NCI-H2107 treated with DMSO at 0.1 percent for 48 hours (cell line): ENCODE results near the gene GAL.

Source experiments
- DNase-seq: peaks from one replicate; lab custom pipeline; 2025; ENCODE audit not compliant: unreplicated experiment; lab: John Stamatoyannopoulos, UW

The GAL gene

DNA sequence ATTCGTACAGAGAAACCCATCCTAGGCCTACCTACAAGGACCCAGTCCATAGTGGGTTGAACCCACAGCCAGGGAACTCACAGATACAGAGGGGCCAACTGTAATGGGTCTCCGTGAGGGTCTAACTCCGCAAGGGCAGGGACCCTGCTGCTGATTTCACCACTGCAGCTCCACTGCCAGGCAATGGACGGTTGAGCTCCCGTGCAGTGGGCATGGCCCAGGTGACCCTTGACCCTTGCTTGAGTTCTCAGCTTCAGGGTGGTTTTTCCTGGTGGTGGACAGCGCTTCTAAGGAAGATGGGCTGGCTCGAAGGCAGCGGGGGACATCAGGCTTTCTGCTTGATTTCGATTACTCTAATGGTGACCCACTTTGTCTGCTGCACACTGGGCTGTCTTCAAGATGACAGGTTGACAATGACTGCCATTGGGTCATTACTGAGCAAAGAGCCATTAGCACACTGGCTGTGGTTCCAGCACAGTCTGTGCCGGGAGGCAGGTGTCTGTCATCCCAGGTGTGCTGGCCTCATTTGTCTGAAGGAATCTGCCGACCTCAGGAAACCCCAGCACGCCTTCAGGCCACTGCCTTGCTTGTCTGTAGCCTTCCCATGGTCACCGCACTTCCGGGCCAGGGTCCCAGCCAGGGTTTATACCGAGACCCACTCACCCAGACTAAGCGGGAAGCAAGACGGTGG, 3.7 kb upstream of the GAL start:
- no peak for DNase-seq

DNA sequence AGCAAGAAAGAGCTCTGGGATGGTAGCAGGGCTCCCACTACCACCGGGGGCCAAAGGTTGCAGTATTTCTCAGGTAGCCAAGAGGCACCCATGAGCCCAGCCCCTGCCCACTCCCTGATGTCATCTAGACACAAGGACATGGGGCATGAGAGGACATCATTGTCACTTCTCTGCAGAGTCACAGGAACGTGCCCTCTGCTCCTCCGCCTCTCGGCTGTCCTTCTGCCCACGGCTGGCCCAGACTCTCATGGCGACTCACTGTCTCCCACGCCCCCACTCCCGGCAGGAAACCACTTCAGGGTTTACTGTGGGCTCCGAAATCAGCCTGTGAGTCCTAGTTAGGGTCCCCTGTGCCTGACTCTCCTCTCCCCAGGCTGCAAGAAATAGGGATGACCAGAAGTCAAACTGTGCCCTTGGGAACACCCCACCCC, 1.8 kb upstream of the GAL start:
- no peak for DNase-seq

DNA sequence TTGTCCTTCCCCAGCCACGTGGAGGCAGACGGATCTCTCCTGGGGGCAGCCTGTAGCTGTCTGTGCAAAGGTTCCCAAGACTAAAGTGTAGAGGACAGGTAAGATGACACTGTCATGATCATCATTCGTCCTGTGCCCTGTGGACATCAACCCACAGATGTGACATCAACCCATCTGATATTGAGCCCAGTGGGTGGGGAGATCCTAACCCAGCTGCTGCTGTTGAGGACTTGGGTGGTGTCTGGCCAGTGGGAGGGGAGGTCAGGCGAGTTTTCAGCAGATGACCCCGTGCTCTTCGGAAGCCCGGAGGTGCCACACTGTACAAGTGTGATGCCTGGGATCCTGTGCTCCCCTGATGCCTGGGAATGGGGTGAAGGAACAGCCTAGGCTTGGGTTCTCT, 1.2 kb upstream of the GAL start:
- DNase-seq = no peak

DNA sequence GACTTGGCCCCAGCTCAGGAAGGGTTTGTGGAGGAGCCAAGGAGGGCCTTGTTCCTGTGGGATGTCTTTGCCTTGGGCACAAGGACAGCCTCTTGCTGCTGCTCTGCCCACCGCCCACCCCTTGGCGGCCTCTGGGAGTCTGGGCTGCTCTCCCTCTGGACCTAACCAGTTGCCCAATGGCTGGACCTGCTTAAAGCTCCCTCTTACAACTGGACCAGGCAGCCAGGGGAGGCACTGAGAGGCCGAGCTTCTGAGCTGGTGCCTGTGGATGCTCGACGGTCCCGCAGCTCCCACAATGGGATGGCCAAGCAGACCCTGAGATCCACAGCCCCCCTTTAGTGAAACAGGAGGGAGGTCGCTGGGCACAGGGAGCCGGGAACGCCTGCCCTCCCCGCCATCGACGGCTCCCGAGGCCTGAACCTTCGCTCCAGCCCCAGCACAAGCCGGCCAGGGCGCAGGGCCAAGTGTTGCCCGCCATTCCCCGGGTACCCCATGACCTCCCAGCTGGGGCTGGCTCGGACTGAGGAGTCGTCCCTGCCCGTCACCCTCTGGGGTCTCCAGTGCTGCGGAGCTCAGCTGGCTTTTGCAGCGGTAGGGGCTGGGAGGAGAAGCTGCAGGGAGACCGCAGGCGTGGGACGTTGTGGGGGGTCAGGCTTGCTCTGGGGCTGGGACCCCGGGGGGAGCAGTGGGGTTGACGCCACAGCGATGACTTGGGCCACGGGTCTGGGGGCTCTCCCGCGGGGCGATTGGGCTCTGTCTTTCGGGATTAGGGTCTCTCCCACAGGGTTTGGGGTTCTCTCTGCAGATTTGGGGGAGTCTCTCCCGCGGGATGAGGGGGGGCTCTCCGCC, 584 bp upstream of the GAL start:
- no peak for DNase-seq

DNA sequence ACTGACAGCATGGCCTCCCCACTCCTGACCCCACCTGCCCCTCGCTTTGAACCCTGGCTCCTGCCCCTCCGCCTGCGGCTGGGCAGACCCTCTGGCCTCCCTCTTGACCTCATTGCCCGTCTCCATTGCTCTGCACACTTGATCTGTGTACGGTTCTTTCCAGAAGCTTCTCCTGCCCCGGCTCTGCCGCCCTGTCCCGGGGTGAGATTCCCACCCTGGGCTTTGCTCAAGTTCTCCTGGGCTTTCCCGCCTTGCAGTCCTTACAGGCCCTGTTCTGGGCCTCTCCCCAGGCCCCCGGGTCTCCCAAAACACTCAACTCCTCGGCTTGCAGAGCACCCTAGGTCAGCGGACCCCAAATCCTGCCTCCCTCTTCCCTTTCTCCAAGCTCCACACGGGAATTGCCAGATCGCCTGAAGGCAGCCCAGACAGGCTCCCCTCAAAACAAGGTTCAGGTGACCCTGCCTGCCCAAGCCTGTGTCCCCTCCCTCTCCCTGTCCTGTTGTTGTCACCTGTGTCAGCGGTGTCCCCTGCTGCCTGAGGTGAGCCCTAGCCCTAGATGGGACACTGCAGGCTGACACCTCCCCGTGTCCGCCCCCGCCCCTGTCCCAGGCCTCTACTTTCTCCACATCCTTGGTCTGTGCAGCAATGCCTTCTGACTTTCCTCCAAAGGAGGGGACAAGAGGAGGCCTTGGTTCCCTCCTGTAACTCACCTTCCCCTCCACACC, 1.5 kb downstream of the GAL start:
- no peak for DNase-seq

DNA sequence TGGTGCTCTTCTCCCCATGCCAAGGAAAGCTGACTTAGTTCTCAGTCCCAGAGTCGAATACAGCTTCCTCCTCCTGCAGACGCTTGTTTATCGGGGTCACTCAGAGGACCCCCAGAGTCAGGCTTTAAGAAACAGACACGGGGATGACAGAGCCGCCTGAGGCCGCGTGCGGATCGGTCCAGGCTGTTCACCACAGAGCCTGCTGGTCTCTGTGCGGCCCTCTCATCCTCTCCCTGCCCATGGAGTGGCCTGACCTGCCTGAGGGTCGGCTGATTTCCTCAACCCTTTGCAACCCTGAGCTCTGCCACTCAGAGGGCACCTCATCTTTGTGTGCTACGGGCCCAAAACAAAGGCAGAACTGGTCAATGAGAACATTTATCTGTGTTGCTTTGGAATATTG, 2.1 kb downstream of the GAL start:
- DNase-seq = no peak

DNA sequence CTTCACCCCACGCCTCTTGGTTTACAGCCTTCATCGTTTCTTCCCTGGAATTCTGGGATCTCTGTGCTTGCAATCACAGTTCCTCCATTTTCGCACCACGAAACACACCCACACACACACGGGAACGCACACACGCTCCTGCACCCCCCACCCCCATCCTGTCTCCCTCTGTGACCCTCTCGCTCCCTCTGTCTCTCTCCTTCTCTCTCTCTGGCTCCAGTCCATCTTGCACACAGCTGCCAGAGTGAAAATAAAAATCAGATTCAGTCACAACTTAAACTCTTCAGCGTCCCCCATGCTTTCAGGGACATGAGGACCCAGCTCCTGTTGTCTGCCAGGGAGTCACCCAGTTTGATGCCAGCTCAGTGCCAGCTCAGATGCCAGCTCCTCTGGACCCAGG, 3.0 kb downstream of the GAL start:
- DNase-seq = no peak

DNA sequence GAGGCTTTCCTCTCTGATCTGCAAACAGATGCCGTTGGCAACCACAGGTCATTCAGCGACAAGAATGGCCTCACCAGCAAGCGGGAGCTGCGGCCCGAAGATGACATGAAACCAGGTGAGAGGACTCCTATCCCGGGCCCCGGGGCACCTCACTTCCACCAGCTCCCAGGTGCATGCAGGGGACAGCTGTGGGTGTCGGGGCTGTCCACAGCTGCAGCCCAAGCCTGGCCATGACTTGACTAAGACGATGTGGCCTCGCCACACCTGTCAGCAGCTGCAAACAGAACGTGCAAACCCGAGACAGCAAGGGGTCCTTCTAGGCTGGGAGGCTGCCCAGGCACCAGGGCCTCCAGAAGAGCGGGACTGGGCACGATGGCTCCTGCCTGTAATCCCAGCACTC, 3.6 kb downstream of the GAL start:
- no peak for DNase-seq

DNA sequence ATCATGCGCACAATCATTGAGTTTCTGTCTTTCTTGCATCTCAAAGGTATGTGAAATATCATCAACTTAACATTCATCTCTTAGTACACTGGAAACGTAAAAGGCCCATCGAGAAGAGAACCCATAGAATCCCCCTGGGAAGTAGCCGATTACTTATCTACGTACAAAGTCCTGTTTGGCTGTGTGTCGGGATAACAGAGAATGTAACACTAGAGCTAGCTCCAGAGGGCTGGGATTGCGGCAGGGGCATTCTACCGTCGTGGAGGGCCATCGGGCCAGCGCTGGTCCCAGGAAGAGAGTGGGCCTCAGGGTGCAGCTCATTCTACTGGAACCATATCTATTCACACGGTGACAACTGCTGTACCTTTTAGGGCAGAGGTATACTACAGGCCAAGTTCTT, 4.5 kb downstream of the GAL start:
- no peak for DNase-seq

DNA sequence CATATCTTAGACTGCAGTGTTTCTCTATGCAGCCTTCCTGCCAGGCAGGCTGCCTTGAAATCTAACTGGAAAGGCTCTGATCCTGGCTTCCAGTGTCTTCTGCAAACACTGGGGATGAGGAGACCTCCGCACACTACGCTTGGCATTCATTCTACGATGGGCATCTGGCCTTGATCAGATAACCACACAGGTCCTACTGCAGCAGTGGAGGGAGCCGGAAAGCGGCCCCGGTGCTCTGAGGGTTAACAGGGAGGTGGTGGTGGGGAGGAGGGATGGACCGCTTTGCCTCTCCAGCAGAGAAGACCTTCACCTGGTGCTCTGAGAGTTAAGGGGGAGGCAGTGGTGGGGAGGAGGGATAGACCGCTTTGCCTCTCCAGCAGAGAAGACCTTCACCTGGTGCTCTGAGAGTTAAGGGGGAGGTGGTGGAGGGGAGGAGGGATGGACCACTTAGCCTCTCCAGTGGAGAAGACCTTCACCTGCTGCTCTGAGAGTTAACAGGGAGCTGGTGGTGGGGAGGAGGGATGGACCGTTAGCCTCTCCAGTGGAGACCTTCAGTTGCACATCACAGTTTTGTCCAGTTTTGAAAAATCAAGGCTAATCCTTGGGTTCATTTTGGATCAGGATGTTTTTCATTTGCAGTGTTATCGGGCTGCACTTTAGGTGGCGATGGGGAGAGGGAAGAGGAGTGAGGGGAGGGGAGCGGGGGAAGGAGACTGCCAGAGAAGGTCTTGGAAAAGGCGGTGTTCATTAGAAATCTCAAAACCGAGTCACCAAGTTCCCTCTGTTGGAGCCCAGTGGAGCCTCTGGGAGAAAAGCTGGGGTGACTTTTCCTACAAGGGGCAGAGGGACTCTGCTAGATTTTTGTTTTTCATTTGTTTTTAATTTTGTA, 5.6 kb downstream of the GAL start:
- DNase-seq = no peak

DNA sequence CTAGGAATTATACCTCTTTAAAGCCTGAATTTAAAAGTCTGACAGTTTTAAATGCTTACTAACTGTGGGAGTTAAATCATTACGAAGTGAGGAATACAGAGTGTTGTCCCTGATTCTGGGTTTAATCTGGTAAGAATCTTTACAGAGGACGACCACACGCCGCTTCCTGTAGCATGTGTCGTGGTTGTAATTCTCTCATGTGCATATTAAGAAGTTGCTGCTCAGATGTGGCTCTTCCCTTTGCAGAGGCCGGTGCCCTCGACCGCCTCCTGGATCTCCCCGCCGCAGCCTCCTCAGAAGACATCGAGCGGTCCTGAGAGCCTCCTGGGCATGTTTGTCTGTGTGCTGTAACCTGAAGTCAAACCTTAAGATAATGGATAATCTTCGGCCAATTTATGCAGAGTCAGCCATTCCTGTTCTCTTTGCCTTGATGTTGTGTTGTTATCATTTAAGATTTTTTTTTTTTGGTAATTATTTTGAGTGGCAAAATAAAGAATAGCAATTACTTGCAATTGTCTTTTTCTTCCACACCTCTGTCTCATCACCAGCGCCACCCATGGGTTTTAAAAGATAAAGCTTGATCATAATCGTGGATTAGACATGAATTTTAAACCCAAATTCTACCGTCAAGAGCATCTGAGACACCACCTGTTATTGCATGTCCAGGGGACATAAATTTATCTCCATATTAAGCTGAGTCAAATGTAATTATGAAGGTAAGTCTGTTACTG, 6.5 kb downstream of the GAL start:
- DNase-seq = no peak

DNA sequence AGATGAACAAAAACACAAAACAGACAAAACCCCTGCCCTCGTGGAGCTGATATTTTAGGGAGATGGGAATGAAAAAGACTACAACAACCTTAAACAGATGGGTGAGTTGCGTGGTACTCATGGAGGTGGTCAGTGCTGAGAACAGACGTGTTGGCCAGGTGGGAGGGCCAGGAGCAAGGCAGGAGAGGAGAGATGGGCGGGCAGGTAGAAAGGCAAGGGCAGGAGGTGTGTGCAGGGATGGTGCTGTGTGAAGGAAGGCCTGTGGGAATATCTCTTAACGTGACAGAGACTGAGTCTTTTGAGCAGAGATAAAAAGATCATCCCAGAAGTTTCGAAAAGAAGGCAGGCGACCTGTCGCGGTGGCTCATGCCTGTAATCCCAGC, 7.0 kb downstream of the GAL start:
- DNase-seq = no peak

DNA sequence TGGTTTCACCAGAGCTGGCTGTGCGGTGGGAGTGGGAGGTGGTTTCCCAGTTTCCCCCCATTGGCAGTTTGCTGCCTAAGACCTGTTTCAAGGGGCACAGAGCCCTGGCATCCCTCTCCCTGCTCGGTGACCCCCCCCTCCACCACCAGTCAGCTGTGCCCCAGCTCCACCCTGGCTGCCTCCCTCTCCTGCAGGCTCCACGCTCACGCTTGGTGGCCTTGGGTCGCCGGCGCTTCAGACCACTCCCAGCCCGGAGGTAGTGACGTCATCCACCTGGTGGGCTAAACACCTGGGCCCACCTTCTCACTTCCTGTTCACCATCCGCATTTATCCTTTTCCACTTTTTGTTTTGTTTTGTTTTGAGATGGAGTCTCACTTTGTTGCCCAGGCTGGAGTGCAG, 7.8 kb downstream of the GAL start:
- no peak for DNase-seq

DNA sequence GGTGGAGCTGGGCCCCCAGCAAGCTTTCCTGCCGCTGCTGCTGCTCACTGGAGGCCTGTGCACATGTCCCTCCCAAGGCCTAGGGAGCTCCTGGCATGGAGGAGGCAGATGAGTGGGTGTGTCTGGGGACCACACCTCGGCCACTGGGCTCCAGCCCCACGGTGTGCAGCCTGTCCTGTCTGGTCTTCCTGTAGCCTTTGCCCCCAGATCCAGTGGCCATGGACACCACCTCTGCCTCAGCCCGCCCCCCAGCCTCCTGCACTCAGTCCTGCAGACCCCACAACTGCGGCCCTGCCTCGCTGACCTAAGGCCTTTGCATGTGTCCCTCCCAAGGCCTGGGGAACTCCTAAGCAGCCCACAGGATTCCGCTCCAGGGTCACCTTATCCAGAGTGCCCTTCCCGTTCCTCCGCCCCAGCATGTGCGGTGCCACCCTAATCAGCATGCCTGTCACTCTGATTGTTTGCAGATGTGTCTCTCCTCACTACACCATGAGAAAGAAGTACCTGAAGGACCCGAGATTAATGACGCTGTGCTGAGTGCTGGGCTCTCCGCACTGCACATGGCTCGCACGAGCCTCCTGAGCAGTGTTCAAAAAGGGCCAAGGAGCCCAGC, 8.6 kb downstream of the GAL start:
- DNase-seq = no peak

DNA sequence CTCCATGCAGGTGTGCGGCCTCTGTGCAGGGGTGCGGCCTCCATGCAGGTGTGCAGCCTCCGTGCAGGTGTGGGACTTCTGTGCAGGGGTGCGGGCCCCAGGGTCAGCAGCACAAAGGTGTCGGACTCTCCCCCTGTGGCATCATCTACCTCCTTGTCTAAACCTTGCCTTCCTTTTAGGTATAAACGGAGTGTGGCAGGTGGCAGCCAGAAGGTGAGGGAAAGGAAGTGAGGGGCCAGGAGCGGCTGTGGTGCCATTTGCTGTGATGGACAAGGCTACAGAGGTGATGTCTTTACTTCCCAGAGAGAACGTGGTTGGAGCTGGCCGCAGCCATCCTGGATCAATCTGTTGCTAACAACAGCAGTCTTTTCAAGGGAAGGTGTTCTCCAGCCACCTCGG, 9.1 kb downstream of the GAL start:
- DNase-seq = no peak

DNA sequence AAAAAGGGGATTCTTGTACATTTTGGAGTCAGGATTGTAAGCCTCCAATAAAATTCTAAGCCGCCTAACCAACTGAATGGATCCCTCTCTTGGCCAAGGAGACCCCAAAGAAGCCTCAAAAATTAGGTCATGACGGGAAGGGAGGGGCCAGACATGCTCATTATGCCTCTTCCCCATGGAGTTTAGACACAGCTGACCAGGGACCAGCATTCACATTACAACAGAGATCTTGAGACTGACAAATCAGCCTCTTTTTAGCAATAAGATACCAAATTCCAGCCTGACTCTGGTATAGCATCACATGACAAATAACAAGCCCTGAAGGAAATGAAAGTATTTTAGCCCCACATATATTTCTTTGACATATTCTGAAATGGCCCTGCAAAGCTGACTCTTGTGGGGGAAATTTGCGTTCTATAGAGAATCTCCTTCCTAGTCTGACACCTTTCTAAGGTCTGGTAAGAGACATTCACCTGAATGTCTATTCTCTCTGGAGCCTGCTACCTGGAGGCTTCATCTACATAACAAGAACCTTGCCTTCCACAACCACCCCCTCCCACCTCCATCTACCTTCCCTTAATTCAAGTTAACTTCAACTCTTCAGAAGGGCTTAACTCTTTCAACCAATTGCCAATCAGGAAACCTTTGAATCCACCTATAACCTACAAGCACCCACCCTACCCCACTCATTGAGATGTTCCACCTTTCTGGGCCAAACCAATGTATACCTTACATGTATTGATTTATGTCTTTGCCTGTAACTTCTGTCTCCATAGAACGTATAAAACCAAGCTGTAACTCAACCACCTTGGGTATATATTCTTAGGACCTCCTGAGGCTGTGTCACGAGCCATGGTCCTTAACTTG, 10.3 kb downstream of the GAL start:
- no peak for DNase-seq

DNA sequence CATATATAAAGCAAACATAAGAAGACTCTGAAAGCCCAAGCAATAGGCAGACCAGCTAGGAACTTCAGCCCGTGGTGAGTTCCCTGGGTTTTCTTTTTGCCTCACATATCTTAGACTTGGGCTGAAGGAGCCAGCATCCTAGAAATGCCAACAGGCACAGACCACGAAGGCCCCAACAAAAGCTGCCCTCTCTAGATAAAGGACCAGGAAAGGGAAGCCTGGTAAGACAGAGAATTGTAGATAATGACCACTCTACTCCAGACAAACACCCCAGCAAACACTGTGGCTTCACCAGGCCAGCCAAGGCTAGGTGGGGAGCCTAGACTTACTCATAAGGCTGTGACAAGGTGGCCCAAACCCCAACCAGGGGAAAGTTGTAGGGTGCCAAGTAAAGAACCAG, 11.2 kb downstream of the GAL start:
- no peak for DNase-seq

DNA sequence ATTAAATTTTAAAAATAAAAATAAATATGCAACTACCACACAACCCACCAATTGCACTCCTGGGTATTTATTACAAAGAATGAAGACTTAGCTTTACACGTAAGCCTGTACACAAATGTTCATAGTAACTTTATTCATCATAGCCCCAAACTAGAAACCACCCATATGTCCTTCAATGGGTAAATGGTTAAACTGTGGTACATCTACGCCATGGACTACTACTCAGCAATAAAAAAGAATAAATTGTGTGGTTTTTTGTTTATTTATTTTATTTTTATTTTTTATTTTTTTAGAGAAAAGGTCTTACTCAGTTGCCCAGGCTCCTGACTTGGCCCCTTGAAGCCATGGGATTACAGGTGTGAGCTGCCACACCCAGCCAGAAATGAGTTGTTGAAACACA, 14.6 kb downstream of the GAL start:
- no peak for DNase-seq

DNA sequence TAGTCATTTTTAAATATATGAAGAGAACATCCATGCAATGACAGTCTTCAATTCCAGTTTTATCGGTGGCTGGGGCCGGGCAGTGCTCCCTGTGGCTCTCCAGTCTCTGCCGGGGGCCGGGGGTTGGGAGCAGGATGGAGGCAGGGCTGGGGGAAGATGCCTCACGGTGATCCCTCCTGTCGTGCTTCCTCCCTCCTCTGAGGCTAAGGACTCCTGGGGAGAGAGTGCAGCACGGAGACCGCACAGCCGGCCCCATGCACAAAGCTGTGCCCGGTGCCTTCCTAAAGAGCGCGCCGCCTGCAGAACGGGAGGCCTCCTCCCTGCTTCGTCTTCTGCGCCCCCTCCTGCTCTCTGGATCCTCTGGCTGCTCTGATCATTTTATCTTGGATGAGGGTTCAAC, 20.5 kb downstream of the GAL start:
- DNase-seq = no peak
